ENCODE measurements around the gene CUX1. TPM values are rescaled to one million over a fixed set of nuclear protein-coding genes. Genes with fewer than 3 reads are reported as not detected.

Gene CUX1
- total and polyA plus RNA-seq, 2 of the 13 experiments (the other 11 are each of a cell fraction or from before 2014, with no cell fraction given) = 13.7 to 14.9 TPM

DNA sequence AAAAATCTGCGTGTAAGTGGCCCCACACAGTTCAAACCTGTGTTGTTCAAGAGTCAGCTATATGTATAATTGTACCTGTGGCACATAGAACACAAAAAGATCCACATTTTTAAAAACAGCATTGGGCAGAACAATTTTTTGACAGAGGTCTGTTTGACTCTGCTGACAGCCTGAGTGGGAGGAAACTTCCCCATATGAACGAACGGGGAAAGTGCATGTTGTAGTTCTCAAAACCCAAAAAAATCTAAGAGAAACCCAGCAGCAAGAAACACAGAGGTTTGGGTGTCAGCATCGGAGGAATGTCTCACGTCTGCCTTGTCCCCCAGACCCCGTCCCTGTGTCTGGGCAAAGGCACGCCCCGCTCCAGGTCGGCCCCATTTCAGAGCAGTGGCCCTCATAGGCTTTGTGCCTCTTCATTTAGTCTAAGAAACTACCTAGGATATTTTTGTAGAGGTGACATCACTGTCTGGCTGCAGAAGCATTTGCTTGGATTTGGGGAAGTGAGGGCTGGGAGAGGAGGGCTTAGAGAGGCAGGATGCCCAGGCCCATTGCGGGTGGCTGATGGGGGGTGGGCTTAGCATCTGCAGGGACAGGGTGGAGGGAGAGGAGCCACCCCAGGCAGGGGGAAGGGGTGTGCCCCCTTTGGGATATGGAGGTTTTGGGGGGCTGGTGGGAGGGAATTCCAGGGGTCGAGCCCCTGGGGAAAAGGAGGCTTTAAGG, 11.0 kb downstream of the CUX1 start (continued):
- no peak for TF ChIP-seq ASH2L (IDR thresholded peaks at IDR 0.05; ENCODE audit: insufficient read length, low read depth, low read length)
- no peak for TF ChIP-seq ZNF563 (CRISPR knock-in tag; IDR thresholded peaks at IDR 0.05)
- no peak for TF ChIP-seq HOXA7 (CRISPR knock-in tag; IDR thresholded peaks at IDR 0.05)
- no peak for TF ChIP-seq GPN1 (CRISPR knock-in tag; IDR thresholded peaks at IDR 0.05; ENCODE audit: borderline replicate concordance)
- TF ChIP-seq, protein P1, sequence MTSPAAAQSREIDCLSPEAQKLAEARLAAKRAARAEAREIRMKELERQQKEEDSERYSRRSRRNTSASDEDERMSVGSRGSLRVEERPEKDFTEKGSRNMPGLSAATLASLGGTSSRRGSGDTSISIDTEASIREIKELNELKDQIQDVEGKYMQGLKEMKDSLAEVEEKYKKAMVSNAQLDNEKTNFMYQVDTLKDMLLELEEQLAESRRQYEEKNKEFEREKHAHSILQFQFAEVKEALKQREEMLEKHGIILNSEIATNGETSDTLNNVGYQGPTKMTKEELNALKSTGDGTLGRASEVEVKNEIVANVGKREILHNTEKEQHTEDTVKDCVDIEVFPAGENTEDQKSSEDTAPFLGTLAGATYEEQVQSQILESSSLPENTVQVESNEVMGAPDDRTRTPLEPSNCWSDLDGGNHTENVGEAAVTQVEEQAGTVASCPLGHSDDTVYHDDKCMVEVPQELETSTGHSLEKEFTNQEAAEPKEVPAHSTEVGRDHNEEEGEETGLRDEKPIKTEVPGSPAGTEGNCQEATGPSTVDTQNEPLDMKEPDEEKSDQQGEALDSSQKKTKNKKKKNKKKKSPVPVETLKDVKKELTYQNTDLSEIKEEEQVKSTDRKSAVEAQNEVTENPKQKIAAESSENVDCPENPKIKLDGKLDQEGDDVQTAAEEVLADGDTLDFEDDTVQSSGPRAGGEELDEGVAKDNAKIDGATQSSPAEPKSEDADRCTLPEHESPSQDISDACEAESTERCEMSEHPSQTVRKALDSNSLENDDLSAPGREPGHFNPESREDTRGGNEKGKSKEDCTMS (CRISPR knock-in tag; conservative IDR thresholded peaks at IDR 0.05) = no peak
- TF ChIP-seq HNF4A (CRISPR knock-in tag; IDR thresholded peaks at IDR 0.05) = no peak

DNA sequence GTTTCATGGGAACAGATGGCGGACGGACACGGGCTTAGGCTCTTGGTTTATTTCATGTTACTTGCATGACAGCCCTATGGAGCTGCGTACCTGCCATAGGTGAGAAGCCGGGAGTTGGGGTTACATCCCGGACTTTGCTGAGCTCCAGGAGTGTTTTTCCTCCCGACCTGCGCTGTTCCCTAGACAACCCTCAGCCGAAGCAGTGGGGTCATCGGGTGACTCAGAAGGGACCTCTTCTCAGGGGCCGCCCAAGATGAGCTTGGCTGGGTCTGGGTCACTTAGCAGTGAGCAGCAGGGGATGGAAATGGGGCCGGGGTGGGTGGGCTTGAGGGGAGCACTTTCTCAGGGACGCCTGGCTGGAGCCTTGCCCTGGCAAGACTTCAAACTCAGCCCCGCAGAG, 11.9 kb downstream of the CUX1 start:
- Histone ChIP-seq H3K4me2 (ENCODE audit: low read depth, low read length) (no peak overlapping the region), H3K4me3 (replicated peaks in 1 of 3; ENCODE audit: insufficient read depth in 1 of 3, low read depth in 2 of 3, low read length in 3 of 3) (no peak overlapping the region), H3K36me3 (replicated peaks in 1 of 2; ENCODE audit: control insufficient read depth in 1 of 2, insufficient read depth in 2 of 2, low read length in 2 of 2) (peaks cover 0 to 3% of the 10 kb centered on the region in 2 experiments; a peak in 3 of 5 replicates), H2AFZ (ENCODE audit: low read length) (no peak overlapping the region), H3K9ac (ENCODE audit: insufficient read depth, low read depth, low read length) (no peak overlapping the region), H3K27me3 (ENCODE audit: control insufficient read depth in 1 of 2, insufficient read depth in 2 of 2, low read length in 2 of 2) (no peaks in the 10 kb centered on the region; a peak in 1 of 5 replicates), H3K27ac (ENCODE audit: extremely low read length, insufficient read depth, low read length) (no peak overlapping the region), H3K9me3 (ENCODE audit: low read length) (no peaks in the 10 kb centered on the region), H3K4me1 (ENCODE audit: insufficient read depth, low read length) (peaks cover 20% of the 10 kb centered on the region), H3K79me2 (ENCODE audit: insufficient read depth, low read length) (peaks cover 92% of the 10 kb centered on the region), H4K20me1 (ENCODE audit: insufficient read depth, low read length) (peaks cover 39% of the 10 kb centered on the region)
- TF ChIP-seq, protein P2, sequence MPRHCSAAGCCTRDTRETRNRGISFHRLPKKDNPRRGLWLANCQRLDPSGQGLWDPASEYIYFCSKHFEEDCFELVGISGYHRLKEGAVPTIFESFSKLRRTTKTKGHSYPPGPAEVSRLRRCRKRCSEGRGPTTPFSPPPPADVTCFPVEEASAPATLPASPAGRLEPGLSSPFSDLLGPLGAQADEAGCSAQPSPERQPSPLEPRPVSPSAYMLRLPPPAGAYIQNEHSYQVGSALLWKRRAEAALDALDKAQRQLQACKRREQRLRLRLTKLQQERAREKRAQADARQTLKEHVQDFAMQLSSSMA (CRISPR knock-in tag; IDR thresholded peaks at IDR 0.05) = no peak
- no peak for TF ChIP-seq MEF2D (CRISPR knock-in tag; IDR thresholded peaks at IDR 0.05)
- TF ChIP-seq HHEX (CRISPR knock-in tag; IDR thresholded peaks at IDR 0.05) = no peak
- TF ChIP-seq NFYB (CRISPR knock-in tag; IDR thresholded peaks at IDR 0.05) = no peak
- intact Hi-C loops (cut with micrococcal nuclease; ENCODE audit: unreplicated experiment) (no loop called here), in situ Hi-C loops (cut with HindIII; ENCODE audit: extremely low pct_ligation_motif_present, low pct_unique_long_range_greater_than_20kb) (no loop called here)
- BruUV-seq (replicated peaks) = no TSS peak
- ATAC-seq = no peak
- POLR2A ChIA-PET = no interaction called here
- CTCF ChIA-PET (ENCODE audit: low intra/inter-chr PET ratio, low total read pairs) = no interaction called here
- DNase-seq (ENCODE audit: low spot score) = no peak
- no peak for FAIRE-seq
- 95% methylated on average over 12 of the region's 14 CpGs for WGBS (ENCODE audit: low lambda C conversion rate)
